ENCODE measurements around the gene HOXD13.

- TF ChIP-seq CTCF (IDR thresholded peaks at IDR 0.05; ENCODE audit: low read depth, low read length) (no peak), POLR2A (IDR thresholded peaks at IDR 0.05; ENCODE audit: extremely low read depth, insufficient read length) (no peak)
Measured at GRCh38 chr2:176085120-176085788, 7.3 kb upstream of the HOXD13 start.
